Esophagus muscularis mucosa (tissue), 4 donors: ENCODE measurements around the gene PFN2.

ENCODE experiments used
- CTCF ChIP-seq, 3 experiments: fragments of 200-600 bp in 2 of 3; fragments of 450-650 bp in 1 of 3; sonication (generic) in 2 of 3; IDR thresholded peaks; one replicate each; pipeline ENCODE4 v1.5.1; 2017 to 2019; ENCODE audit warnings: antibody characterized with exemption in 3 of 3, mild to moderate bottlenecking in 2 of 3, moderate library complexity in 1 of 3
- EP300 ChIP-seq: sonication (generic); formaldehyde crosslinking; IDR thresholded peaks from one replicate; pipeline ENCODE4 v1.6.1; 2017; ENCODE audit warnings: antibody characterized with exemption
- POLR2A ChIP-seq: fragments of 450-650 bp; IDR thresholded peaks from one replicate; pipeline ENCODE4 v1.6.1; 2017; ENCODE audit warnings: antibody characterized with exemption, moderate library complexity, mild to moderate bottlenecking, low read depth
- POLR2AphosphoS5 ChIP-seq, 2 donors: sonication (generic); formaldehyde crosslinking; IDR thresholded peaks; one replicate each; pipeline ENCODE4 v1.6.1; 2017; ENCODE audit warnings: antibody characterized with exemption in 2 of 2

GRCh38 chr3:149954812-149955211, 15.9 kb downstream of the PFN2 start:
- TF ChIP-seq CTCF (IDR thresholded peaks at IDR 0.05) = no peak
- no peak for TF ChIP-seq POLR2A
- no peak for TF ChIP-seq POLR2AphosphoS5 (IDR thresholded peaks at IDR 0.05)
- no peak for TF ChIP-seq EP300
